B cell (primary cell): ENCODE measurements around the gene CSF1R.

ENCODE experiments used
- EZH2 ChIP-seq: IDR thresholded peaks from 2 replicates; pipeline ENCODE4 v1.6.1; 2012; ENCODE audit warnings: borderline replicate concordance, low read depth, mild to moderate bottlenecking, moderate library complexity, low read length; ENCODE audit not compliant: insufficient read depth, poor library complexity, severe bottlenecking
- TF ChIP-seq, protein P1 (sequence below): fragments of 200-600 bp; IDR thresholded peaks from one replicate; pipeline ENCODE4 v1.8.0; 2022; ENCODE audit warnings: antibody characterized with exemption, mild to moderate bottlenecking

DNA sequence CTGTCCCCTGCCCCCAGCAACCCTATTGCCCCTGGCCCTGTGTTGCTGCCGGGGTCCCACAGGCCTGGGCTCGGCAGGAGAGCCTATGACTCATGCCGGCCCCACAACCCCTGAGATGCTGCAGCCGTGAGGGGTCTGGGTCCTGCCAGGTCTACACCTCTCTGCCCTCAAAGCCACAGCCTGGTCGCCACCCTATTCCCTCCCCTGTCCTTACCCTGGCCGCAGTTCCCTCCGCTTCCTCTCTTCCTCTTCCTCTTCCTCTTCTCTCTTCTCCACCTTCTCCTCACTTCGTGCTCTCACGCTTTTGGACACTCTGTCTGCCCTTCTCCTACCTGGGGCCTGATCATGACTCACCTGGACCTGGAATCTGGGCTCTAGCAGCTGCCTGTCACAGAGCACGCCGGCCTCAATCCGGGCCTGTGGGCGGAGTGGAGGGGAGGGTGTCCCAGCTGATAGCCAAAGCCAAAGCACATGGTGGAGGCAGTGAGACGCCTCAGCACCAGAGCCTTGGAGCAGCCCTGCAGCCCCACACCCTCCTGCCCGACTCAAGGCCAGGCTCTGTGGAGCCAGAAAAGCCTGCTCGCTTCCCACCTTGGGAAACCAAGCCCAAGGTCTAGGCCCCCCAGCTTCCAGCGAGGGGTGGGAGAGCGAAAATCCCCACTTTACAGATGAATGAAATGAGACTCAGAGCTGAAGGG lies 26.8 kb upstream of the CSF1R start:
- TF ChIP-seq, protein P1, sequence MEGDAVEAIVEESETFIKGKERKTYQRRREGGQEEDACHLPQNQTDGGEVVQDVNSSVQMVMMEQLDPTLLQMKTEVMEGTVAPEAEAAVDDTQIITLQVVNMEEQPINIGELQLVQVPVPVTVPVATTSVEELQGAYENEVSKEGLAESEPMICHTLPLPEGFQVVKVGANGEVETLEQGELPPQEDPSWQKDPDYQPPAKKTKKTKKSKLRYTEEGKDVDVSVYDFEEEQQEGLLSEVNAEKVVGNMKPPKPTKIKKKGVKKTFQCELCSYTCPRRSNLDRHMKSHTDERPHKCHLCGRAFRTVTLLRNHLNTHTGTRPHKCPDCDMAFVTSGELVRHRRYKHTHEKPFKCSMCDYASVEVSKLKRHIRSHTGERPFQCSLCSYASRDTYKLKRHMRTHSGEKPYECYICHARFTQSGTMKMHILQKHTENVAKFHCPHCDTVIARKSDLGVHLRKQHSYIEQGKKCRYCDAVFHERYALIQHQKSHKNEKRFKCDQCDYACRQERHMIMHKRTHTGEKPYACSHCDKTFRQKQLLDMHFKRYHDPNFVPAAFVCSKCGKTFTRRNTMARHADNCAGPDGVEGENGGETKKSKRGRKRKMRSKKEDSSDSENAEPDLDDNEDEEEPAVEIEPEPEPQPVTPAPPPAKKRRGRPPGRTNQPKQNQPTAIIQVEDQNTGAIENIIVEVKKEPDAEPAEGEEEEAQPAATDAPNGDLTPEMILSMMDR, result no peak
- TF ChIP-seq EZH2, result no peak
